LNCAP (cell line): Measurements from ENCODE around the gene FHOD1.

ENCODE experiments used
- CTCF ChIP-seq: fragments of 450-650 bp; IDR thresholded peaks from 2 replicates; pipeline ENCODE4 v1.5.1; 2017; ENCODE audit warnings: mild to moderate bottlenecking

Gene FHOD1

GRCh38 chr16:67201411-67202345 lies 45.6 kb downstream of the FHOD1 start:
- no peak for TF ChIP-seq CTCF

- TF ChIP-seq CTCF = no peak
Measured at GRCh38 chr16:67200491-67200890, 46.8 kb downstream of the FHOD1 start.

- no peak; the same call in none of the 2 replicates for TF ChIP-seq CTCF
Measured at GRCh38 chr16:67199808-67200198, 47.5 kb downstream of the FHOD1 start.

- peak; percentile 72 for TF ChIP-seq CTCF
Measured at GRCh38 chr16:67199011-67199807, 48.1 kb downstream of the FHOD1 start, which contains the start of gene ELMO3. ELMO3 (plus strand) TSS chr16:67199131; CDS start chr16:67199327, 196 bp downstream.

GRCh38 chr16:67198238-67198734 lies 49.0 kb downstream of the FHOD1 start:
- TF ChIP-seq CTCF = peak; percentile 68

- TF ChIP-seq CTCF = no peak
Measured at GRCh38 chr16:67197704-67198103, 49.6 kb downstream of the FHOD1 start.

GRCh38 chr16:67196881-67197280 lies 50.4 kb downstream of the FHOD1 start:
- no peak for TF ChIP-seq CTCF
